ENCODE data around the gene NUMBL.
A peak's percentile ranks its signal among the peaks of the same experiment; 100 is the strongest.

Gene NUMBL

DNA sequence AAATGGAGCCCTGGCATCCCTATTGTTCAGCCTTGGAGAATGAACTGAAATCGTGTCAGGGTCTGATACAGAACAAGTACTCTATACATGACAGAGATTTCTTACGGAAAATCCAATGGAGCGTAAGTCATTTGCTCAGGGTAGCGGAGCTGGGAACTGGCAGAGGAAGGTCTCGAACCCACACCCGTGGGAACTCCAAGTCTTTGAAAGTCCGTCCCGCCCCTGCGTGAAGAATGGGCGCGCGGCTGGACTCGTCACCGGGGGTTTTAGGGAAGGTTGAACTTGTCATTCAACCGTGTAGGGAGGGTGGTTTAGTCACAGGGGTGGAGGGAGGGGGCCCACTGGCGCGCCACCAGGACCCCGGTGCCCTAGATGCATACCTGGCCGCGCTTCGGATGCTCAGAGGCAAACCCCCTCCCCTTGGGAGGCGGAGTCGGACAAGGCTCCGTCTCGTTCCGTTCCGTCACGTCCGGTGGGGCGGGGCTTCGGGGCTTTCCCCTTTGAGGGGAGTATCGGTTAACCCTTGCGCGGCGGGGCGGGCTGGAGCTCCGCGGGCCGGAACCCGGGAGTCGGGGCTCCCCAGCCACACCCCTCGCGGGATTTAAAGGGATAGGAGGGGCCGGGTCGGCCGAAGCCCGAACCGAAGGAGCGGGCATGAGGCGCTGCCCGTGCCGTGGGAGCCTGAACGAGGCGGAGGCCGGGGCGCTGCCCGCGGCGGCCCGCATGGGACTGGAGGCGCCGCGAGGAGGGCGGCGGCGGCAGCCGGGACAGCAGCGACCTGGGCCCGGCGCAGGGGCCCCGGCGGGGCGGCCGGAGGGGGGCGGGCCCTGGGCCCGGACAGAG lies 26.3 kb upstream of the NUMBL start, which contains the start of the genes COQ8B and ITPKC:
Gene COQ8B, minus strand, starts transcription at position 405 of the 843 bp plus-strand sequence. CDS start 2,254 bp downstream, outside the sequence.
Gene ITPKC, plus strand, starts transcription at position 631 of the 843 bp plus-strand sequence. Its CDS starts 24 bp downstream, at position 655.
- DNase-seq (ENCODE audit: low spot score) (peak; percentile 88), FAIRE-seq (peak; percentile 69)

DNA sequence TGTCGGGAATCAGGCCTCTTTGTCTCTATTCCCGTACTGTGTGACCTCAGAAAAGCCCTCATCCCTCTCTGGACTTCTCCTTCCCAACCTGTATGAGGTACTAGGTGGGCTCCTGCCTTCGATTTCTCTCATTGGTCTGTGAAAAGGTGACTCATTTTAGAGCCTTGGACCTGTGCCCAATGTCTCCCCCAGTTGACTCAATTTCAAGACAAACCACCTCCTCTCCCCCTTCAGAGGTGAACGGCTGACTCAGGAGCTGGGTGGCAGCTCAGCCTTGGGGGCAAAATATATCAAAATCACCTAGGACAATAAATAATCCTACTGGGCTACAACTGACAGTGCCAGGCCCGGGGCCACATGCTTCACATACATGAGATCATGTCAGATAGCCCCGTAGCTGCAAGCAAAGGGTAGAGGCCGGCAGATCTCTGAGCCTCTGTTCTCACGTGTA lies 25.6 kb upstream of the NUMBL start:
- FAIRE-seq (no peak), DNase-seq (ENCODE audit: low spot score) (peak; percentile 92)

DNA sequence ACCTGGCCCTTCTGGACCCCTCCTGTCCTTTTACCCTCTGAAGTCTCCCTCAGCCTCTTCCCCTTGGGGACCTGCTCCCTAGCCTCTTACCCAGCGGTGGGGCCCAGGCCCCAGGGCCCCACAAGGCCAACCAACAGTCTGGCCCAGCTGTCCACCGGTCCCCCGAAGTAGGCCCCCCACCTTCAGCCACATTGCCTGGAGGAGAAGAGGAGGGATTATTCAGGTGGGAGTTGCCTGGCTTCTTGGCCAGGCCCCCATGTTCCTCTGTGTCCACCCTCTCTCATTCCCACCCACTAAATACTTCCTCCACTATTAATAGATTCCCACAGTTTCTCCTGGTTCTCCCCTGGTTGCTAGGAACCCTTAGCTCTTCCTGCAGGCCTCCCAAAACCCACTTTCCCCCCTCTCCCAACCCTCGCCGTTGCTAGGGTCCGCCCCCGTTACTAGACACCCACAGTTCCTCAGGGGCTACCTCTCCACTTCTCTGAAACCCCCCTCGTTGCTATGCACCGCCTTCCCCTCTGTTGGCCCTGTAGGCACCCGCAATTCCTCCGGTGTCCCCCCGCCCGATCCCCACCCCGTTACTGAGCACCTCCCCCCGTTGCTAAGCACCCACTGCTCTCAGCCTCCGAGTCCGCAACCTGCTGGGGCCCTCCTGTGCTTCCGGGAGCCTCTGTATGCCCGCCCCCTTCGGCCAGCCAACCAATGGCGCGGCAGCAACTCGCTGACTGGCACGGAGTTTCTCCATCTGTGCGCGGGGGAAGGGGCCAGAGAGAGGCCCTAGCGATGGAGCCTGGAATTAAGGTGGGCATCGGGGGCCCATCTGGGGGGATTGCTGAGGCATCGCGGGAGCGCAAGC lies 24.2 kb upstream of the NUMBL start:
- no peak for FAIRE-seq
- DNase-seq (ENCODE audit: low spot score): peak; percentile 80

DNA sequence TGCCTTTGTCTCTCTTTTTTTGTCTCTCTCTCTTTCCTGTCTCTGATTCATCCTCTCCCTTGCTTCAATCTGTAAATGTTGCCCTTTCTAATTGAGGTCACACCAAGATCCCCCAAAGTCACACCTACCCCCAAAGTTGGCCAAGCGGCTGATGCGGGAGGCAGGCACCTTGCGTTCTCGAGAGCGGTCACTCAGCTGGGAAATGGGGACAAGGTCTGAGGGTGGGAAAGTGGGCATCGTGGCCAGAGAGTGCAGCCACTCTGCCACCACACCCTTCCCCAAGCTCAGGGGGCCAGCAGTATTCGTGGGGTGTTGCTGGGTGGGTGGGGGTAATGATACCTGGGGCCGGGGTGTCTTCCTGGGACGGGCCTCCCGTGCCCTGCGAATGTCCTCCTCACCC lies 23.5 kb upstream of the NUMBL start:
- FAIRE-seq (no peak), DNase-seq (ENCODE audit: low spot score) (no peak)

DNA sequence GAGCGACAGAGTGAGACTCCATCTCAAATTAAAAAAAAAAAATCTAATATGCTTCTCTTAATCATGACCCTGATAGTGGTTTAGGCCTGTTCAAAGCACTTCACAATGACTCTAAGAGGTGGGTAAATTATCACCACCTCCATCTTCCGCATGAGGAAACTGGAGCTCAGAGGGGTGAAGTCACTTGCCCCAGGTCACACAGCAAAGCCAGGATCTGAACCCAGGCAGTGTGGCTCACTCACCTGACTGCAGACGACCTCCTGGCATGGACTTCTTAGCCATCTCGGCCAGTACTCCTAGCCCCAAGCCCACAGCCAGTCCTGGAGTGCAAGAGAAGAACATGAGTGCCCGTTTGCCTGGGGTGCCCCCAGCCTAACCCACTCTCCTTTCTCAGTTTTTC lies 19.4 kb upstream of the NUMBL start:
- FAIRE-seq: no peak
- no peak for DNase-seq (ENCODE audit: low spot score)

DNA sequence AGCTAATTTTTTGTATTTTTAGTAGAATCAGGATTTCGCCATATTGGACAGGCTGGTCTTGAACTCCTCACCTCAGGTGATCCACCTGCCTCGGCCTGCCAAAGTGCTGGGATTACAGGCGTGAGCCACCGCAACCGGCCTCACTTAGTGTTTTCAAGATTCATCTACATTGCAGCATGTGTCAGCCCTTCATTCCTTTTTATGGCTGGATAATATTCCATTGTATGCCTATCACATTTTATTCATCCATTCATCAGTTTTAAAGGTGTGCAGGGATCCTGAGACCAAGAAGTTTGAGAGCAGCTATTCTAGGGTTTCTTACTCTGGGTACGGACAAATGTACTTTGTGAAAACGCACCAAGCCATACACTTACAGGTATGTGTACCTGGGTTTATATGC lies 17.2 kb upstream of the NUMBL start:
- FAIRE-seq: no peak
- no peak for DNase-seq (ENCODE audit: low spot score)

DNA sequence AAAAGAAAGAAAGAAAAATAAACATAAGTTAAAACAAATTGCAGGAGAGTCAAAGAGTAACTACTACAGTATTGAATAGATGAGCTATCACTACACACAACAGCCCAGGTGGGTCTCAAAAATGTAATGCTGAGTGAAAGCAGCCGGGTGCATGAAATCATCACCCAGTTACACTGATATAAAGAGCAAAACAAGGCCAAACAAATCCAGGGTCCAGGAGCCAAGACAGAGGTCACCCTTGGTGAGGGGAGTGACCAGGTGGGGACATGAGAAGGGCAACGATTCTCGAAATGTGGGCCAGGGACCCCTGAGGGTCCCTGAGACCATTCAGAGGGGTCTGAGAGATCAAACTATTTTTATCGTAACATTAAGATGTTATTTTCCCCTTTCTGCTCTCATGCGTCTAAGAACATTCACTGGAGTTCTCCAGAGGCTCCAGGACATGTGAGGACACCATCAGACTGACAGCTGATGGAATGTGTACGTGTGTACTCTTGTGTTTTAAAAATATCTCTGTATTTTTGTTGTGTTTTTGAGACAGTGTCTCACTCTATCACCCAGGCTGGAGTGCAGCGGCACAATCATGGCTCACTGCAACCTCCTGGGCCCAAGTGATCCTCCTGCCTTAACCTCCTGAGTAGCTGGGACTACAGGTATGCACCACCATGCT lies 15.6 kb upstream of the NUMBL start:
- no peak for FAIRE-seq
- no peak for DNase-seq (ENCODE audit: low spot score)

DNA sequence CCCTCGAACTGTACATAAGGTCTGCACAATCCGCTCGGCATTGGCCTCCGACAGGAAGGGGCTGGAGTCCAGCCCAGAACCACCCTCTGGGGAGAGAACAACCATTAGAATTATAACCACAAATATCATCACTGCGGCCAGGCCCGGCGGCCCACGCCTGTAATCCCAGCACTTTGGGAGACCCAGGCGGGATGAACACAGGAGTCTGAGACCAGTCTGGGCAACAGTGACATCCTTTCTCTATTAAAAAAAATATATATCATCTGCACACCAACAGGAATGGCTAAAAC lies 14.9 kb upstream of the NUMBL start:
- DNase-seq (ENCODE audit: low spot score) (no peak), FAIRE-seq (no peak)

DNA sequence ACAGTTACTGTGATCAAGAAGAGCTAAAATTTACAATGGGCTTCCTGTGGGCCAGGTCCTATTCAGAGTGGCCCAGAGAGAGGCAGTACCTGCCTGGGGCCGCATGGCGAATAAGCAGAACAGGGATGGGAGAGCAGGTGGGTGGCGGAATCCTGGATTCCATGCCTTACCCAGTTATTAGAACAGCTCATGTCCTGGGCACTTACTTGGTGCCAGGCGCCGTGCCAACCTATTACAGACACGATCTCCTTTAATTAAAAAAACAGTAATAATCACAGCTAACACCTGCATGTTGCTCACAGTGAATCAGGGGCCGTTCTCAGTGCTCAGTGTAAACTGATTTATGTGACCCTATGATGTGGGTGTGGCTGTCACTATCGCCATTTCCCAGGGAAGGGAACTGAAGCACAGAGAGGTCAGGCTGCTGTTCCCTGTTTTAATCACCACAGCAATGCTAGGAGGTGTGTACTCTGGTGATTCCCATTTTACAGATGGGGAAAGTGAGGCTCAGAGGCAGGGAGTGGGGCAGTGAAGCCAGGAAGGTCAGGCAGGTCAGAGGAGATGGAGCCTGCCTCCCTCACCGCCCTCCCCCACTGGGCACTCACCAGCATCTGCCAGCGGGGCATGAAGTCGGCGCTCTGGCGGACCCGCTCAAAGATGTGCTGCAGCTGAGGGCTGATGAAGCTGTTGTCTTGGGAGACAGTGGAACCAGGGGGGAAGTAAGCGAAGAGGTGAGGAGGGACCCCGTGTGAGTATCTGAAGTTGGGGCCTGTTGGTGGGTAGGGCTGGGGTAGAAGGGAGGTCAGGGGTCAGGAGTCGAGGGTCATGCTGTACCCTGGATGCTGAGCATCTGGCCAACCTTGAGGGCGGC lies 14.3 kb upstream of the NUMBL start:
- FAIRE-seq: no peak
- no peak for DNase-seq (ENCODE audit: low spot score)

DNA sequence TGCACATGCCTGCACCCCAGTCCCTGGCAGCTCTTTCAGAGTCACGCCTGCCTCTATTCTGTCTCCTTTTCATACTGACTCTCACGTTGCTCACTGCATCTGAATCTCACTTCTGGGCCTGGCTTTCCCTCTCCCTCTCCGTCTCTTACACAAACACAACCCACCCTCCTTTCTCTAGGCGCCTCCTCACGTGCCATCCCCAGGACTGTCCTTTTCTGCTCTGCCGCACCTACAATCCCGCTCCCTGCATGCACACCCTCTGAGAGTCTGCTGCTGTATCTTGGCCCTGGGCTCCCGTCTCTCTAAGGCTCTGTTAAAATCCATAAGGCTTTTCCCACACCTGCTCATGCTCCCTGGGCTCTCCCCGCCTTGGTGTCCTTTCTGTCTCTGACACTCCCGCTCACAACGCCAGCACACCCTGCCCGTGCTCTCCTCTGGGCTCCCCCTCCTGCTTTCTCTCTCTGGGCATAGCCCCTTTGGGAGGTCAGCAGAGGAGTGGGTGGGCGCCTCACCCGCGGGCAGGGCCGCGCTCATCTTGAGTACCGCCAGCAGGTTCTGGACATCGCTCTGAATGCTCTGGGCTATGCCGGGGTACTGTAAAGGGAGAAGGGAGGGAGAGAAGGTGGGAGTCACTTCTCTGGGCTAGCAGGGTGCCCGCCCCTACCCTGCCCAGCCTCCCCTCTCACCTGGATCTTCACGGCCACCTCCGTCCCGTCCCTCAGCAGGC lies 12.7 kb upstream of the NUMBL start:
- no peak for DNase-seq (ENCODE audit: low spot score)
- FAIRE-seq: no peak

DNA sequence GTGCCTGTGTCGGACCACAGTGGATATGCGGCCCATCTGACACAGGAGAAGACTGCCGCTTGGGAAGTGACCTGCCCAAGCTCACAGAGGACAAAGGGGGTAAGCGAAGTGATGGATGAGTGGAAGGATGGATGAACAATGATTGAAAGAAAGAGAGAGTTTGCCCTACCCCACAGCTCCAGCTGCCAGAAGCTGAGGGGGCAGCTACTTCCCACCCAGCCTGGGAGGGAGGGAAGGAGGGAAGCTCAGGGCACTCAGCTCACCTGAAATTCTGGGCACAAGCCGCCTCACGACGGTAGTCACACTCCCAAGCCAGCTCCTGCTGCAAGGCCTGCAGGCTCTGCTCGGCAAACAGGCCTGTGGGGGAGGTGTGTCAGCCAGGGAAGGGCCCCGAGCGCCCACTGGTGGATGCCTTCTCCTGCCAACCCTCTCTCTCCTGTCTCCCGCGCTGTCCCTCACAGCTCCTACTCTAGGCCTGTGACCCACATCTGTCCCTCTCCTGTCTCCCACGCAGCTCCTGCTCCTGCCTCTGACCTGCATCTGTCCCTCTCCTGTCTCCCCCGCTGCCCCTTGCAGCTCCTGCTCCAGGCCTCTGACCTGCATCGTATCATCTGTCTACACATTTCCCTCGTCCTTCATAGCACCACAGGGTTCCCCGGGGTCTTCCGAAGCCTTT lies 12.0 kb upstream of the NUMBL start:
- no peak for DNase-seq (ENCODE audit: low spot score)
- FAIRE-seq: no peak

DNA sequence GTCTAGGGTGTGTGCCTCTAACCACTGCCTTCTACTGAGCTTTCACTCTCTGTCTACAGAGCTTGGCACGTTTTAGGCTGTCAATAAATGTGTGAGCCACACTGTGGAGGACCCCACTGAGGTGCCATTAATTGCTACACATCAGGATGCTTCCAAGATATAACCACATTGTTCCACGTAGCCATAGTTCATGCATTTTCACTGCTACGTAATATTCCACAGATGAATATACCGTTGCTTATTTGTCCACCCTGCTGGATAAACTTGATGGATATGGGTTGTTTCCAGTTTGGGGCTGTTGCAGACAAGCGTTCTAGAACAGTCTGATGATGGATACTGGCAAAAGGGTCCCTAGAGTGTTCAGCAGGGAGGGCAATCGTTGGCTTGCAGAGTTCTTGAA lies 11.3 kb upstream of the NUMBL start:
- DNase-seq (ENCODE audit: low spot score) (no peak), FAIRE-seq (no peak)

DNA sequence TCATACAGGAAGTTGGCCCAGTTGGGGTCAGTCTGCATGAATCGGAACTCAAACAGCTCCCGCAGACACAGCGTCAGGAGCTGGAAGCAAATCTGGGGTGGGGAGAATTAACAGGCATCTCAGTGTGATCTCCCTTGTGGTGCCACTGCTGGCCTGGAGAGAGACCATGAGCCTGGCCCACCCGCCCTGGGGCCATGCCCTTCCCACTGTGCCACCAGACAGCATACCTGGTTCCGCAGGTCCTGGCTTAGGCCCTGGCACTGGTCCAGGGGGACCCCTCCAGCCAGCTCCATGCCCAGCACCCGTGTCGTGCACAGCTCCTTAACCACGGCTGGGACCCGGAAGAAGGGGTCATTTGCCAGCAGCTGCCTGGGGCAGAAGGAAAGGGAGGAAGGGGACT lies 9.6 kb upstream of the NUMBL start:
- no peak for FAIRE-seq

DNA sequence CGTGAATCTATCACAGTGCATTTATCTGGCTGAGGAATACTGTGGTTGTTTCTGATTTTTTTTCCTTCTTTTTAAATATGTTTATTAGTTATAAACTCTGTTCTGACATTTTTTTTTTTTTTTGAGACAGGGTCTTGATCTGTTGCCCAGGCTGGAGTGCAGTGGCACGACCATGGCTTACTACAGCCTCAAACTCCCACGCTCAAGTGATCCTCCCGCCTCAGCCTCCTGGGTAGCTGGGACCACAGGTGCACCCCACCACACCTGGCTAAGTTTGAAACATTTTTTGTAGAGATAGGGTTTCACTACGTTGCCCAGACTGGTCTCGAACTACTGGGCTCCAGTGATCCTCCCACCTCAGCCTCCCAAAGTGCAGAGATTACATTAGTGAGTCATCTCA lies 6.6 kb upstream of the NUMBL start:
- FAIRE-seq (no peak), DNase-seq (ENCODE audit: low spot score) (no peak)

More for the DNA sequence above, 9.6 kb upstream of the NUMBL start:
- DNase-seq (ENCODE audit: low spot score): no peak

DNA sequence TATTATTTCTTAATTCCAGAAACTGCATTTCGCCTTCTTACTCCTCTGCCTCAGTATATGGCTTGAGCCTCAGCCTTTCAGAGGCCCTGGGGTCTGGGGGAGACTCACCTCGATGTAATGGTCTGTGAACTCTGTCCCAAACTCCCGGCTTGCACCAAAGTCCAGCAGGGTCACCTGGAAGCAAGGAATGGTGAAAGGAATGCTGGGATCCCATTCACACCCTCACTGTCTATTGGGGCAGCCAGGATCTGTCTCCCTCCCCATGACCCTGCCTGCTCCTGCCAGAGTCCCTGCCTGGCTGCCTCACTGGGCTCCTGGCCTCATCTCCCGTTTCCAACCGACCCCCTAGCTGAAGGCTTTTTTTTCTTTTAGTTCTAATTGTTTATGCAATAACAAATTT lies 5.4 kb upstream of the NUMBL start:
- DNase-seq (ENCODE audit: low spot score): no peak
- no peak for FAIRE-seq

DNA sequence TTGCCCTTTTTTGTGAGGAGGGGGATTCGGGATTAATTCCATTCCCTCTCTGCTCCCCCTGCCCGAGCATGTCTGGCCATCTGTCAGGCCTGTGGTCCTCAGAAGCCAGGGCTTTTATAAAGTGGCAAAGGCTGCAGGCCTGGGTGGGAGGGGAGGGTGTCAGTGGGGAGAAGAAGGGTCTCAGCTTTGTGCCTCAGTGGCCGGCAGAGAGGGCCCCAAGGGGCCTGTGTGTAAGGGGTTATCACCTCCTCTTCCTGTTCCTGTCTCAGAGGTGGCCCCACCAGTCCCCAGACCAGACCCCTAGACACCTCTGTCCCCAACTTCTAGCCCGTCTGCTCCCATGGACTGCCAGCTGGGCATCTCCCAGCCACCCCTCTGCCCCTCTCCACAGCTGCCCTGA lies 3.4 kb upstream of the NUMBL start:
- no peak for FAIRE-seq
- DNase-seq (ENCODE audit: low spot score): no peak

DNA sequence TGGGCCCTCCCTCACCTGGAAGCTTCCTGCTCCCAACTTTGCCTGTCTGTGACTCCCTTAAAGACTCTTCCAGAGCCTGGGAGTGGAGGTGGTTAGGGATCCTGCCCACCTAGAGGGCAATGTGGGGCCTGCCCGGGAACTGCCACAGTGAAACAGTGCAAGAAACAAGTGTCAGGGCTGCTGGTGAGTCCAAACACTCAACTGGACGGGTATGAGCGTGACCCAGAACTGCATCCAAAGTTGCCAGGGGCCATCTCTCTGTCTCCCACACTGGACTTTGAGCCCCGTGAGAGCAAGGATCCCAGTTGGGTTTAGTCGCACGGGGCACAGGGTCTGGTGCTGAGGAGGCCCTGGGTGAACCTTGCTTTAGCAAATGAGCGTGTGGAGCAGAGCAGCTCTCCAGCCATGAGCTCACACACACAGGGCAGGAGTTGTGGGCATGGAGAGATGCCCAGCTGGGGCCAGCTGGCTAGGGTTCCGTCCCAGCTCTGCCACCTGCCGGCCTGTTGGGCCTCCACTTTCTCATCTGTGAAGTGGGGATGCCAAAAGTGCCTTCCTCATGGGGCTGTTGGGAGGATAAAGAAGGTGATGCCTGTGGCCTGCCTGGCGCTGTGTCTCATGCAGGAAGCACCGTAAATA lies 2.8 kb upstream of the NUMBL start:
- FAIRE-seq: no peak
- DNase-seq (ENCODE audit: low spot score): no peak

DNA sequence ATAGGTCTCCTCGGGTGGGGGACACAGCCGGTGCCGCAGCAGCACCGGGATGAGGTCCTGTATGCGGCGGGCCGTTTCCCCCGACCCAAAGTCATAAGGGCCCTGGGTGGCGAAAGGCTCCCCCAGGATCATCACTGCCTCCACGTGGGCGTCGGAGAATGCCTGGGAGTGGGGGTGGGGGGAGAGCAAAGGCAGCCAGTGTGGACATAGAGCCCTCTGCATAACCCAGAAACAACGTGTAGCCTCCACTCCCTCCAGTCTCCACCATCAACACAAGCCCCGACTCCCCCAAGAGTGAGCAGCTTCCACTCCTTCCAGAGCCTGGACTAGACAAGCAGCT lies 1.7 kb upstream of the NUMBL start:
- DNase-seq (ENCODE audit: low spot score) (no peak), FAIRE-seq (no peak)

DNA sequence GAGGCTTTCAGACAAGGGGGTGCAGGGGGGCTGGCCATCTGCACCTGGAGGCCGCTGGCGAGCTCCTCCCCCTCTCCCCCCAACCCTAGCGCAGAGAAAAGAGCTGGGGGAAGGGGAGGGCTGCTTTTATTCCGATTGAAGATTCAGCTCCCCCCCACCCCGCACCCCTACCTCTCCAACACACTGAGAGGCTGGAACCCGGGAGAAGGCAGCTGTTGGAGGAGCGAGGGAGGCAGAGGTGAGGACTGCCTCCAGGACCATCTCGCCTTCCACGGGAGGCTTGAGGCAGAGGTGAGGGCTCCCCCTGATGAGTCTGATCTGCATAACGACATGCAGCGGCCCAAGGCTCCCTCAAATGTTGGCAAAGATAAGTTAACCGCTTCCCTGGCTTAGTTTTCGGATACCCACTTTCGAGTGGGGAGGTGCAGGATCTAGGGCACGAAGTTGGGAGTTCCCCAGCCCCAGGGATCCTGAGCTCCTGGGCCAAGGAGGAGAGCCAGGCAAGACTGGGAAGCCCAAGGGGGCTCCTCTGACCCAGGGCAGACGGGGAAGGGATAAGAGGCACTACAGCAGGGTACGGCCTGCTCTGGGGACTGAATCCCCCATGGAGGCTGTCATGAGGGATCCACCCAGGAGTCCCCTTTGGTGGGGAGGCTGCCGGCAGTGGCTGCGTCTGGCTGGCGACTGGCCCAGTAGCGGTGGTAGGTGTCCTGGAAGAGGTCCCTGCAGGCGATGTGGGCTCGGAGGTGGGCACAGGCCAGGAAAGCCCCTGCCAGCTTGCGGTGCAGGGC lies 1.2 kb upstream of the NUMBL start:
- DNase-seq (ENCODE audit: low spot score): no peak
- no peak for FAIRE-seq
